Bronchial epithelial cell (primary cell): Measurements from ENCODE around the gene OPCML. TPM values are rescaled to one million over a fixed set of nuclear protein-coding genes. Genes with fewer than 3 reads are reported as not detected.
A peak's percentile ranks its signal among the peaks of the same experiment; 100 is the strongest.

Experiments
- DNase-seq: peaks from one replicate; pipeline ENCODE4 v3.0.0-alpha.2; 2010; ENCODE audit warnings: low read depth
- FAIRE-seq: peaks from 2 replicates; lab custom pipeline; 2011; peaks lifted over from hg19 to GRCh38; lab: Jason Lieb, UNC
- H3K27me3 ChIP-seq: 2 replicates; pipeline ENCODE4 v1.5.1; 2011; ENCODE audit warnings: low read length; ENCODE audit not compliant: control insufficient read depth, insufficient read depth
- H3K36me3 ChIP-seq: 2 replicates; pipeline ENCODE4 v1.5.1; 2011; ENCODE audit warnings: low read length; ENCODE audit not compliant: control insufficient read depth, insufficient read depth
- H3K4me3 ChIP-seq: 2 replicates; pipeline ENCODE4 v1.5.1; 2011; ENCODE audit warnings: mild to moderate bottlenecking, low read depth, low read length, control low read depth
- total RNA-seq: library from RNA; depleted of rRNA; stranded (reverse); fragments of >200 nt; gene quantifications from 2 replicates; pipeline ENCODE4 v1.2.1, GENCODE V29; 2014
- TF ChIP-seq, protein P1 (sequence below): IDR thresholded peaks from 2 replicates; pipeline ENCODE4 v1.5.1; 2011; ENCODE audit warnings: mild to moderate bottlenecking, moderate library complexity, low read length, control low read depth, inconsistent platforms; ENCODE audit not compliant: insufficient read depth, severe bottlenecking

Gene OPCML
- total RNA-seq, 1 donor from 2014 or later: not detected

DNA sequence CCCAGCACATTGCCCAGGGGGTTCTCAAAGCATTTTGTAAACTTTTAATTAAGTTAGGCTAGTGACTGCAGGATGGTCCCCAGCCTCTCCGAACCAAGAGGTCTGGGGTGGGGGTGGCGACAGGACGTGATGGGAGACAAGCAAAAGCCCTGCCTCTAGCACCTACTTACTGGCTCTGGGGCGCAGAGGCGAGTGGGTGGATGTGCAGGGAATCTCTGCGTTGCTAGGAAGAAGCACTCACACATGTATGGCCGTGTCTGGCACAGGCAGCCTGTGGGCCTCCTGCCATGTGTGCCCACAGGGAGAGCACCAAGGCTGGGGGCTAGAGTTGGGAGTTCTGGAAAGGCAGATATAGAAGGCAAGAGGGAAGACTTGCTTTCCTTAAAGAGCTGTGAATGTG lies 6.3 kb downstream of the OPCML start:
- FAIRE-seq: no peak
- TF ChIP-seq, protein P1, sequence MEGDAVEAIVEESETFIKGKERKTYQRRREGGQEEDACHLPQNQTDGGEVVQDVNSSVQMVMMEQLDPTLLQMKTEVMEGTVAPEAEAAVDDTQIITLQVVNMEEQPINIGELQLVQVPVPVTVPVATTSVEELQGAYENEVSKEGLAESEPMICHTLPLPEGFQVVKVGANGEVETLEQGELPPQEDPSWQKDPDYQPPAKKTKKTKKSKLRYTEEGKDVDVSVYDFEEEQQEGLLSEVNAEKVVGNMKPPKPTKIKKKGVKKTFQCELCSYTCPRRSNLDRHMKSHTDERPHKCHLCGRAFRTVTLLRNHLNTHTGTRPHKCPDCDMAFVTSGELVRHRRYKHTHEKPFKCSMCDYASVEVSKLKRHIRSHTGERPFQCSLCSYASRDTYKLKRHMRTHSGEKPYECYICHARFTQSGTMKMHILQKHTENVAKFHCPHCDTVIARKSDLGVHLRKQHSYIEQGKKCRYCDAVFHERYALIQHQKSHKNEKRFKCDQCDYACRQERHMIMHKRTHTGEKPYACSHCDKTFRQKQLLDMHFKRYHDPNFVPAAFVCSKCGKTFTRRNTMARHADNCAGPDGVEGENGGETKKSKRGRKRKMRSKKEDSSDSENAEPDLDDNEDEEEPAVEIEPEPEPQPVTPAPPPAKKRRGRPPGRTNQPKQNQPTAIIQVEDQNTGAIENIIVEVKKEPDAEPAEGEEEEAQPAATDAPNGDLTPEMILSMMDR: no peak

DNA sequence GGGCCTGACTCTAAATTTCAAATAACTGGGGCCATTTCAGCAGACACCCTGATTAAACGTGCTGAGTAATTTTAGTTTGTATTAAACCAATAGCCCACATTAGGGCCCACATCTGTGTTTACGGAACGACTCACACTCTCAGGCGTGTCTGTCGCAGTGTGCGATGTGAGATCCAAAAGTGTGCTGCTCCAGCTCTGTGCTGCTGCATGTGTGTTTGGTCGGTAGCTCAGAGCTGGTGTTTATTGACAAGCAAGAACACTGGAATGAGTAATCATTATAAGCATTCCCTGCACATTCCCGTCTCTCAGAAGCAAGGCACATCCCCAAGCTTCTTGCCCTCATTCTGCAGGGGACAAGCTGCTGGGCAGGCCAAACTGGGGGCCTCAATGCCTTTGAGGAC lies 7.8 kb downstream of the OPCML start:
- Histone ChIP-seq H3K27me3 (no peaks in the 10 kb centered on the region), H3K4me3 (no peak overlapping the region), H3K36me3 (no peaks in the 10 kb centered on the region)
- peak; percentile 29 for DNase-seq
- TF ChIP-seq, protein P1: no peak
- no peak for FAIRE-seq

More for the DNA sequence above, 6.3 kb downstream of the OPCML start:
- Histone ChIP-seq H3K27me3 (no peaks in the 10 kb centered on the region), H3K4me3 (no peak overlapping the region), H3K36me3 (no peaks in the 10 kb centered on the region)
- no peak for DNase-seq

DNA sequence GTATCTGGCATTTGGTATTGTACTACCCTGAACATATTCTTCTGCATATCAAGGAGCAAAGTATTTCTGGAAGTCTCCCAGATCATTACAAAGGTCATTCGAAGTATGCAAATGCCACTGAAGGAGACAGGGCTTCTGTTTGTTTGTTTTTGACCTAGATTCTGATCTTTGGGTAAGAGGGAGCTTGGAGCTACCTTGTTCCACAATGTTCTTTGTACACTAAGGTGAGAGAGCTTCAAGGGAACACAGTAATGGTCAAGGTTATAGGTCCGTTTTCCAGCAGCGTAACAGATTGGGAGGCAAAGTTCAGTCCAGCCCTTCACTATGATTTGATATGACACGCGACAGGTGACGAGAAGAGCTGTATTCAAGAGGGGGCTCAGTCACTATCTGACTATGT lies 10.0 kb downstream of the OPCML start:
- no peak overlapping the region for H3K4me3 ChIP-seq
- FAIRE-seq (no peak), DNase-seq (no peak)
- no peaks in the 10 kb centered on the region for H3K27me3 ChIP-seq
- TF ChIP-seq, protein P1: no peak
- no peaks in the 10 kb centered on the region for H3K36me3 ChIP-seq

DNA sequence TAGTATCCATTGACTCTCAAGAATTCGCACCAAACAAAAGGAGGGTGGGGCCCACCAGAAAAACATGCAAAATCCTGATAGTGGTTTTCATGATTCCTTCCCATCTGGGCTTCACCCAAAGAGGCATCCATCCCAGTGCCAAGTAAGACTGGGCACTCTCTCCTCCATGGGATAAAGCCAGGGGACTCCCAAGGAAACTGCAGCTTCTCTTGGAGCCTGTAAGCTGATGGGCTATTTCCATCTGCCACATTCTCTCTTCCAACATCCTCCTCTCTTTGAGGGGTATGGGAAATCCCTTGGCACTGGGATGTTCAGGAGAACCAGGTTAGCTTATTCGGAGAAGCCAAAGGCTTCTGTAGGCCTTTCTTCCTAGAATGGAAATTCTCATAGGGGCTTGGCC lies 10.8 kb downstream of the OPCML start:
- Histone ChIP-seq H3K36me3 (no peaks in the 10 kb centered on the region), H3K27me3 (no peaks in the 10 kb centered on the region), H3K4me3 (no peak overlapping the region)
- TF ChIP-seq, protein P1: no peak
- no peak for FAIRE-seq
- no peak for DNase-seq

DNA sequence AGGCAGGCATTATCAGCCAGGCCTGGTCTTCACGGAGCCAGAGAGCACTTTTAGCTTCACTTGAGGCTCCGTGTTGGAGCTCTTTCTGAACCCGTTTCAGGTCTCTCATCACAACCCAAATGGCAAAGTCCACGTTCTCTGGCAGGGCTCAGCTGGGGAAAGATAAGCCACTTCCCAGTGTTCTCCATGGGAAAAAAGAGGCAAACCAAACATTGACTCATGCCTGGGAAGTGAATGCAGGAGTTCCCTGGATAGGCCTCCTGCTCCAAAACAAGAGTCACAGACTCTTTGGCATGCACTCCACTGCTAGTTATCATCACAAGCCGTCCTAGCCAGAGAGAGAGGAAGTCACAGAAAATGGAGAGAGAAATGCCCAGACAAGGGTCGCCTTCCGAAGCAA lies 11.6 kb downstream of the OPCML start:
- TF ChIP-seq, protein P1: no peak
- Histone ChIP-seq H3K4me3 (no peak overlapping the region), H3K36me3 (no peaks in the 10 kb centered on the region), H3K27me3 (no peaks in the 10 kb centered on the region)
- DNase-seq (no peak), FAIRE-seq (no peak)

DNA sequence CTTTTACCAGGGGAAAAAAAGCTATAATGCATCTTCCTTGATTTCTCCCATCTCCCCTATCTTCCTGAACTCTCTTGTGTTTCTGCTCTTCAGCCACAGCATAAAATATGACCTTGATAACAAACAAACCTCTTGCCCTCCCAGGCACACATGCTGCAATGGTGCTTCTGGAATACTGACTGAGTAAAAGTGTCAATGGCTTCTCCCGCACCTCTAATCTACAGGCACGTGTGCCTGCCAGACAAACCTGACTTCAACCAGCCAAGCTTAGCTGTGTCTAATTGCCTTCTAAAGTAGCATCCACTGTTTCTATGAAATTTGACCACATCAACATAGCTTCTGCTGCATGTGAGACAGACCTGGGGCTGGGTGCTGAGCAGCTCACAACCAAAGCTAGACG lies 12.7 kb downstream of the OPCML start:
- Histone ChIP-seq H3K27me3 (no peaks in the 10 kb centered on the region), H3K36me3 (no peaks in the 10 kb centered on the region), H3K4me3 (no peak overlapping the region)
- FAIRE-seq (no peak), DNase-seq (no peak)
- TF ChIP-seq, protein P1: no peak
